GM12874 (cell line): Measurements from ENCODE around the gene SLC6A9.

Experiments used
- TF ChIP-seq, protein P1 (sequence below): IDR thresholded peaks from 2 replicates; pipeline ENCODE4 v1.5.1; 2011; ENCODE audit warnings: low read depth, mild to moderate bottlenecking, control low read depth, low read length, moderate library complexity; ENCODE audit not compliant: insufficient read depth

SLC6A9 gene

DNA sequence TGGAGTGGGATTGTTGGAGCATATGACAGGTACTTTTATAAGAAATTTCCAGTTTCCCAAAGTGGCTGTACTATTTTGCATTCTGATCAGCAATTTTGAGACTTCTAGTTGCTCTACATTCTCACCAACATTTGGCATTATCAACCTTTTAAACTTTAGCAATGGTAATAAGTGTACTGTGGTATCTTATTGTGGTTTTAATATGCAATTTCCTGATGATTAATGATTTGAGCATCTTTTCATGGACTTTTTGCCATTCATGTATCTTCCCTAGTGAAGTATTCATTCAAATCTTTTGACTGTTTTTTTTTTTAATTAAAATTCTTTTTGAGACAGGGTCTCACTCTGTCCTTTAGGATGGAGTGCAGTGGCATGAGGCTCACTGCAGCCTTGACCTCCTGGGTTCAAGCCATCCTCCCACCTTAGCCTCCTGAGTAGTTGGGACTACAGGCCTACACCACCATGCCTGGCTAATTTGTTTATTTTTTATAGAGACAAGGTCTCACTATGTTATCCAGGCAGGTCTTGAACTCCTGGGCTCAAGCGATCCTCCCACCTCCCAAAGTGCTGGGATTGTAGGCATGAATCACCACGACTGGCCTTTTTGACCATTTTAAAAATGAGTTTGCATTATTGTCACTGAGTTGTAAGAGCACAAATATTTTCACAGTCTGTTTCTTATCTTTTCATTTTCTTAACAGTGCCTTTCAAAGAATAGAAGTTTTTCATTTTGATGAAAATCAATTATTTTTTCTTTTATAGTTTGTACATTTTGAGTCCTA lies 7.8 kb upstream of the SLC6A9 start:
- TF ChIP-seq, protein P1, sequence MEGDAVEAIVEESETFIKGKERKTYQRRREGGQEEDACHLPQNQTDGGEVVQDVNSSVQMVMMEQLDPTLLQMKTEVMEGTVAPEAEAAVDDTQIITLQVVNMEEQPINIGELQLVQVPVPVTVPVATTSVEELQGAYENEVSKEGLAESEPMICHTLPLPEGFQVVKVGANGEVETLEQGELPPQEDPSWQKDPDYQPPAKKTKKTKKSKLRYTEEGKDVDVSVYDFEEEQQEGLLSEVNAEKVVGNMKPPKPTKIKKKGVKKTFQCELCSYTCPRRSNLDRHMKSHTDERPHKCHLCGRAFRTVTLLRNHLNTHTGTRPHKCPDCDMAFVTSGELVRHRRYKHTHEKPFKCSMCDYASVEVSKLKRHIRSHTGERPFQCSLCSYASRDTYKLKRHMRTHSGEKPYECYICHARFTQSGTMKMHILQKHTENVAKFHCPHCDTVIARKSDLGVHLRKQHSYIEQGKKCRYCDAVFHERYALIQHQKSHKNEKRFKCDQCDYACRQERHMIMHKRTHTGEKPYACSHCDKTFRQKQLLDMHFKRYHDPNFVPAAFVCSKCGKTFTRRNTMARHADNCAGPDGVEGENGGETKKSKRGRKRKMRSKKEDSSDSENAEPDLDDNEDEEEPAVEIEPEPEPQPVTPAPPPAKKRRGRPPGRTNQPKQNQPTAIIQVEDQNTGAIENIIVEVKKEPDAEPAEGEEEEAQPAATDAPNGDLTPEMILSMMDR, result no peak

DNA sequence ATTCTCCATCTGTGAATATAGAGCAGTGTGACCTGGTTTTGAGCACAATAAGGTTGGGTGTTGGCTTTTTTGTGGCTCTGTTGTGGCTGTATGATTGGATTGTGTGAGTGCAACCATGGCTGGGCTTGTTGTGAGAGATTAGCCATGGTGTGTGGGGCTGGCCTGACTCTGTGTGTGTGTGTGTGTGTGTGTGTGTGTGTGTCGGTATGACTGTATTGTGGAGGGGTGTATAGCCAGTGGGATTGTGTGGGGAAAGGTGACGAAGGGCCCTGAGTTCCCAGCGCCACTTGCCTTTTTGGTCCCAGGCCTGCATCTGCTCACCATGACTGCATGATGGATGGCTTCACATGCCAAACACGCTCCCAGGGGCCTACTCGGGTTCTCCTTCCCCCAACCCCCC lies 5.9 kb upstream of the SLC6A9 start:
- TF ChIP-seq, protein P1, result no peak

DNA sequence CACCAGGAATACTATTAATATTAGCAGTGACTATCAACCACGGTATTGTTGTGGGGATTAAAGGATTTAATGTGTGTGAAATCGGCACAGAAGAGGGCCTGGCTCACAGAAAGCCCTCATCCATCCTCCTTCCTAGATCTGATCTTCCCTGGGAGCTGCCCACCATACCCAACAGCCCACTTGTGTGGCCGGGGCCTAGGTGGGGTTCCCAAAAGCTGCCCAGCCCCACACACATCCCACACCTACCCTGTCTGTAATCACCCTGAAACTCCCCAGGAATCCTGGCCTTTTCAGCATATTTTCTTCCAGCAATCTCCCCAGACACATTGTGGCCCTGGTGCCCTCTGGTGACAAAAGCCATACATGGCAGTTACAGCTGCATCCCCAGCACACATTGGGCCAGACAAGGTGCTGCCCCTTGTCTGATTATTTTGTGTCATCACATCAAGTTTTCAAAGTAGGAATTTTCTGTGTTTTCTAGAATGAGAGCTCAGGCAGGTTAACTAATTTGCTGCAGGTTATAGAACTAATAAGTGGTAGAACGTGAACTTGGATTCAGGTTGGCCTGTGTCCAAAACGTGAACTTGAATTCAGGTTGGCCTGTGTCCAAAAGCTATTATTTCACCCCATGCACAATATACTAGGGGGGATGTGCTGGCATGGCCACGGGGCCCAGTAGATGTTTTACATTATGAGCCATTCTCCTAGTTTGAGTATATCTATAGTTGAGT lies 5.3 kb upstream of the SLC6A9 start:
- TF ChIP-seq, protein P1, result peak; percentile 87

DNA sequence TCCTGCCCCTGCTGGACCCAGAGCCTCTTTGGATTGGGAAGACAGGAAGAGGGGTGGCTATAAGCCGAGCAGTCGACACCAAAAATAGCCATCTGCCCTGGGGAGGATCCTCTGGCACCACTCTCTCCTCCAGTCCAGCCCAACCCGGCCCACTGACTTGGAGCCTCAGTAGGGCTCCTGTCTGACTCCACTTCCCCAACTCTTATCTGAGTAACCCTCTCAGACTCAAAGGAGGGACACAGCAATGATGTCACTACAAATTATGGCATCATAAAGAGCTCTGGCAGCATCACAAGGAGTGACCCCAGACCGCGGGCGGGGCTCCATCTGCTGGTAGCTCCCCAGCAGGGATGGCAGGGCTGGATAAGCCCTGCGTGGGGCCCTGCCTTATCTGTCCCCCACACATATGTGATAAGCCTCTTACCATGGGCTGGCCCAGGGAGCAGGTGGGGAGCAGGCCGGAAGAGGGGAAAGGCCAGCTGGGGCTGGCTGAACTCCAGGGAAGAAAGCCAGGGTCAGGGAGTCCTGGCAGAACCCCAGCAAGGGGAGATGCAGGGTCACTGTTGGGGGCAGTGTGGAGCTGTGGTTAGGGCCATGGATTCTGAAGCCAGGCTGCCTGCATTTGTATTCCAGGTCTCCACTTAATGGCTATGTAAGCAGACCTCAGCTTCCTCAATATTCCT lies 4.6 kb upstream of the SLC6A9 start:
- TF ChIP-seq, protein P1, result no peak

DNA sequence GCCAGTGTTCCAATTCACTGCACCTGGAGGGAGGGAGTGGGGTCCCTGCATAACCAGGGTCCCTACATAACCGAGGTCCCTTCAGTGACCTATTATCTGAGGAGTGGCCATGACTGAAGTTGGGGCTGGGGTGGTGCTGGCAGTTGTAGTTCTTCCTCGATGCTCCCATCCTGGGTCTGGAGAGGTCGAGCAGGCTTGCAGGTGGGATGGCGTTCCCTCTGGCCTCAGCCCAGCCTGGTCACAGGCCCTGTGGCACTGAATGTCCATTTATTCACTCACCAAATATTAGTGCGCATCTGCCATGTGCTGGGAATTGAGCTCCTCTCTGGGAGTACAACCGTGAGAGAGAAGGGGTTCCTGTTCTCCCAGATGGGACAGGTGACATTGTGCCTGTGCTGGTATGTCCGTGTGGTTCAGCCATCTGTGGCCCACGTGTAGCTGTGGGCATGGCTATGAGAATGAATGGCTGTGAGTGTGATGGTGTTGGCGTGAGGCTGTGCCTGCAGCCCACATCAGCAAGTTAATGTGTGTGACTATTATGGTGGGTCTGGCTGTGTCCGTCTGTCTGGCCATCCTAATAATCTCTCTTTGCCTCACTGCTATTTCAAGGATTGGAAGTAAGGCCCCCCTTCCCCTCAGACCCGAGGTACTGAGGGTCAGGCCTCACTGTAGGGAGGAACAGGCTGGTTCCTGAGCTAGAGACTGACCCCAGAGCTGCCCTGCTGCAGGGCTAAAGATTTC lies 3.9 kb upstream of the SLC6A9 start:
- TF ChIP-seq, protein P1, result no peak

DNA sequence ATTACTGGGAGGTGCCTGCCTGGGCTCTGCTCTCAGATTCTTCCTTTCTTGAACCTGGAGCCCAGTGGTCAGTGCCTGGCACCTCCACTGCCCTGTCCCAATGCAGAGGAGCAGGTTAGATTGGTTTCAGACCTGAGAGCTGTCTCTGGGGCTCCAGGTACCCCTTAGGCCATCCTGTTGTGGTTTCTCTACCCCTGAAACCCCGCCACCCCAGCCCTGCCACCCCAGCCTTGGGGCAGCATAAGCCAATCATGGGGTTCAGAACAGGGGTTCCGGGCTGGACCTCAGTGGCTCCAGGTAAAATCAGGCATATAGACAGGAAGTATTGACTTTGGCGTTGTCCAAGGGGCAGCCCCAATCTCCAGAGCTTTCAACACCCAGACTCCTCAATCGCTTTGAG lies 3.2 kb upstream of the SLC6A9 start:
- TF ChIP-seq, protein P1, result no peak

DNA sequence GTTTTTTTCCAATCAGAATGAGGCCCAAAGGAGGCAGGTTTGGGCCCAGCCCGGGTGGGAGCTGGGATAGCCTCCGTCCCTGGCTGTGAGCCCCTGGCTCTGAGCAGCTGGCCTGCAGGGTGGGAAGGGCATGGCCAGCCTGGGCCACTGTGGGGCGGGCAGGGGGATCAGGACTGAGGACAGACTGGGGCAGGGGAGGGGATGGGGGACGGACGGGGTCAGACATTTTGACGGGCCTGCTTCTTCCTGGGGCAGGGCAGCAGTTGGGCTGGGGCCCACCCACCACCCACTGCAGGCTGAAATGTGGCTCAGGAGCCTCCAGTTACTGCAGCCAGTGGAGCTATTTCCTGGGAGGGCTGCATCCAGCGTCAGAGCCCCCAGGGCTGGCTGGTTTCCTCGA lies 2.5 kb upstream of the SLC6A9 start:
- TF ChIP-seq, protein P1, result no peak
